Right hindlimb (tissue), 1 donor: ENCODE results near the gene FN1.

Experiments
- DNase-seq: peaks from one replicate; pipeline ENCODE4 v3.0.0-alpha.2; 2018

FN1 gene

GRCh38 chr2:215382011-215382410 lies 53.9 kb downstream of the FN1 start:
- DNase-seq = no peak

GRCh38 chr2:215380699-215381098 lies 55.2 kb downstream of the FN1 start:
- DNase-seq = no peak

GRCh38 chr2:215379948-215380347 lies 55.9 kb downstream of the FN1 start:
- no peak for DNase-seq

GRCh38 chr2:215379039-215379438 lies 56.8 kb downstream of the FN1 start:
- no peak for DNase-seq

GRCh38 chr2:215378045-215378444 lies 57.8 kb downstream of the FN1 start:
- DNase-seq = no peak

GRCh38 chr2:215377283-215377682 lies 58.6 kb downstream of the FN1 start:
- no peak for DNase-seq

- no peak for DNase-seq
Measured at GRCh38 chr2:215376103-215376780, 59.6 kb downstream of the FN1 start.

- DNase-seq = no peak
Measured at GRCh38 chr2:215375467-215375830, 60.4 kb downstream of the FN1 start.

GRCh38 chr2:215374642-215375466 lies 61.0 kb downstream of the FN1 start:
- no peak for DNase-seq

GRCh38 chr2:215374002-215374401 lies 61.9 kb downstream of the FN1 start:
- DNase-seq = no peak

GRCh38 chr2:215372968-215373649 lies 62.8 kb downstream of the FN1 start:
- DNase-seq = no peak

- DNase-seq = no peak
Measured at GRCh38 chr2:215371915-215372897, 63.7 kb downstream of the FN1 start.

GRCh38 chr2:215370112-215370965 lies 65.5 kb downstream of the FN1 start:
- DNase-seq = no peak

- no peak for DNase-seq
Measured at GRCh38 chr2:215369181-215369760, 66.6 kb downstream of the FN1 start.

GRCh38 chr2:215368493-215368809 lies 67.4 kb downstream of the FN1 start:
- no peak for DNase-seq

GRCh38 chr2:215367662-215368492 lies 68.0 kb downstream of the FN1 start:
- no peak for DNase-seq

GRCh38 chr2:215366440-215367032 lies 69.3 kb downstream of the FN1 start:
- no peak for DNase-seq

GRCh38 chr2:215365184-215365658 lies 70.6 kb downstream of the FN1 start:
- DNase-seq = no peak
